GM21825 (cell line): ENCODE data around the gene FKBP10.
"Not testable (repeated sequence)": the region's sequence is repeated elsewhere in the genome, so short reads cannot be mapped to it uniquely, and the experiment has no call there.

ENCODE experiments used
- ATAC-seq: cut with Tn5 transposase; IDR thresholded peaks from one replicate; pipeline ENCODE4 v1.9.1; 2021; ENCODE audit warnings: mild to moderate bottlenecking, moderate library complexity; ENCODE audit not compliant: unreplicated experiment

FKBP10 gene

DNA sequence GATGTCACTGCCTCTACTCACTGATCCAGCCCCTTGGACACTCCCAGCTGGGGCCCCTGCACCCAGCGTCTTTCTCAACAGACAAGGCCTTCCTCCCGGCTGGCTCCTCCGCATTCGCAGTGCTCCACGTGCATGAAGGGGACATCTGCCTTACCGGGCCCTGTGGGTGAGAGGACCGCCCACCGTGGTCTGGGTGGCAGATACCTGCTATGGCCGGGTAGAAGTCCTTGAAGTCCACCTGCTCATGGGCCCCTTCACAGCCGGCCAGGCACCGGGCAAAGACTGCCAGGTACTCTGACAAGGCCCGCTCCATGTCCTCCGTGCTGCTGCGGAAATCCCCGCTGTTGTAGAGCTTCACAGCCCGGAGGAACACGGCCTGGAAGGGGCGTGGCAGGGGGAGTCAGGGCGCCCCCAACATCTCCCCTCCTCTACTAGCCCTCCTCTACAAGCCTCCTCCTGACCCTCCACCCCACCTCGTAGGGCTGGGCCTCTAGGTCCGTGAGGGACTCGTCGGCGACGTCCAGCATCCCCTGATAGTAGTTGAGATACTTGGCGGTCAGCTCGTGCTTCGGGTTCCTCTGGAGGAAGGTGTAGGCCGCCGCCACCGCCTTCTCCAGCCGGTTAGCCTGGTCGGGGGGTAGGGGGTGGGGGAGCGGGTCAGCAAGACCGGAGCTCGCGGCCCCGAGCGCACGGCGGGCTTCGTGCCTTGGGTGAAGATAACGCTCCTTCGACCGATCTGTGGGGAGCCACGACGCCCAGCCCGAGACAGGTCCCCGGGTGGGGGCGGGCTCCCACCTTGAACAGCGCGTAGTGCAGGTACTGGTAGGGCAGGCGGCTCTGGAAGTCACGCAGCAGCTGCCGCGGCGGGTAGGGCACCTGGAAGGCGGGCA is 1.9 kb upstream of the FKBP10 start:
- ATAC-seq: no peak

GRCh38 chr17:41811549-41812380 is 1.0 kb upstream of the FKBP10 start, which contains the start of gene P3H4:
Gene P3H4 (minus strand): TSS chr17:41811949. CDS start chr17:41811915, 34 bp downstream.
- ATAC-seq: peak; percentile 74

DNA sequence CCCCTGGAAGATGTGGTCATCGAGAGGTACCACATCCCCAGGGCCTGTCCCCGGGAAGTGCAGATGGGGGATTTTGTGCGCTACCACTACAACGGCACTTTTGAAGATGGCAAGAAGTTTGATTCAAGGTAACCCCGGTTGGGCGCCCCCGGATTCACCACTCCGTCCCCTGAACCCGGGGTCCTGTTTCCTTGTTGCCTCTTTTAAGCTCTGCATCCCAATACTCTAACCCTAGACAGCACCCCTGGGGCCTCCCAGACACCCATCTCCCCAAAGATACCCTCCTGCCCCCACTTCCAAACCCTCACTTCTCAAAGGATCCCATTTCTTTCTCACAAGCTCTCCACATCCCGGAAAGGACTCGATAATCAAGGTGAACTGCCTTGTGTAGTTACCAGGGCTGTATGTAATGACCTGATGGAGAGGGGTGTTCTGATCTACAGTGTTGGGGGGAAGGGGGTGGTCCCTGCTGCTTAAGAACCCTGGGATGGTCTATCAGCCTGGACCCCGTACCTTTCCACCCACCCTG is 412 bp downstream of the FKBP10 start:
- ATAC-seq: no peak

DNA sequence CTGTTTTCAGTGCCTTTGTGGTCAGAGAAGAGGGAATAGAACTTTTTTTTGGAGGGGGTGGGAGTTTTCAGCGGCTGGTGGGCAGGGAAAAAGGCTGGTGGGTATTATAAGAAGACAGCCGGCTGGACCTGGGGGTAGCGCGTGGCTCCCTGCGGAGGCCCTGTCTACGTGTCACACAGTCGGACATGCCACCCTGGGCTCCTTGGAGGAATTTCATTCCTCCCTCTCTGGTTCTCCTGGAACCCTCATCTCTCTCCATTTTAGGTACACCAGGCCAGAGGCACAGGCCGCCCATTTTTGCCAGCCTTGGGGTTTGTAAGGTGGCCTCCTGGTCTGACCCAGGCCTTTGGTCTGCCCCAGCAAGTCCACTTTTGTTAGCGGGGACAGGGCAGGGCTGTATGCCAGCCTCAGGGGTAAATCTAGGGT is 908 bp downstream of the FKBP10 start:
- ATAC-seq: no peak

DNA sequence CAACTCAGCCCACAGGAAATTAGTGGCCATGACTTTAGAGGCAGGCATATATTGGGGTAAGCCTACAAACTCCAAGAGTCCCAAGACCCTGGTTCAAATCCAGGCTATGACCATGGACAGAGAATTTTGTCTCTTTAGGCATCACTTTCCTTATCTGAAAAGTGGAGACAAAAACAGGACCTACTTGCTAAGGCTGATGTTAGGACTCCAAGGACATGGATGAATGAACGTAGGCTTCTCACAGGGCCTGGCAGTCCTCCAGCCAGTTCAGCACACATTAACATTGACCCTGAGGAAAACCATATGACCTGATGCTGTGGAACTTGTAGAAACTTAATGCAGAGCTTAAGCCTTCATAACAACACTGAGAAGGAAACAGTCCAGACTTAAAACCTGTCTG is 1.4 kb downstream of the FKBP10 start:
- ATAC-seq: no peak

DNA sequence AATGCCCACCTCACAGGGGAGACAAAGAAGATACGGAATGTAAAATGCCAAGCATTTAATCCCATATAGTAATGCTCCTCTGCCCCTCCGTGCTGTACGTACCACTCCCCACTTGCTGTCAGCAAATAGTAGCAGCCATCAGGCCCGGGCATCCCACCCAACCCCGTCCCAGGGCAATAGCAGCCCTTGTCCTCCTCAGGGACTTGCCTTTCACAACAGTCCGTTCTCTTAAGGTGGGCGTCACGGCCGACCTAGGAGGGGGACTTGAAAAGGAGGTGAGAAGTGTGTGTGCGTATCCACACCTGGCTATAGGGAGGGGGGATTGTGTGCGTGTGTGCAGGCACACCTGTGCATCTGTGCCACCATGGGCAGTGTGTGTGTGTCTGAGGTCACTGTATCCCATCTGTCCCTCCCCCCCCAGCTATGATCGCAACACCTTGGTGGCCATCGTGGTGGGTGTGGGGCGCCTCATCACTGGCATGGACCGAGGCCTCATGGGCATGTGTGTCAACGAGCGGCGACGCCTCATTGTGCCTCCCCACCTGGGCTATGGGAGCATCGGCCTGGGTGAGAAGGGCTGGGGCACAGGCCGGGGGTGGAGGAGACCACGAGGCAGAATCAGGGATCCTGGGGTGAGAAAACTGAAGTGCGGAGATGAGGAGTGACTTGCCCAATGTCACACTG is 4.0 kb downstream of the FKBP10 start:
- no peak for ATAC-seq

- no peak for ATAC-seq
Measured at GRCh38 chr17:41818024-41818423, 5.2 kb downstream of the FKBP10 start.

DNA sequence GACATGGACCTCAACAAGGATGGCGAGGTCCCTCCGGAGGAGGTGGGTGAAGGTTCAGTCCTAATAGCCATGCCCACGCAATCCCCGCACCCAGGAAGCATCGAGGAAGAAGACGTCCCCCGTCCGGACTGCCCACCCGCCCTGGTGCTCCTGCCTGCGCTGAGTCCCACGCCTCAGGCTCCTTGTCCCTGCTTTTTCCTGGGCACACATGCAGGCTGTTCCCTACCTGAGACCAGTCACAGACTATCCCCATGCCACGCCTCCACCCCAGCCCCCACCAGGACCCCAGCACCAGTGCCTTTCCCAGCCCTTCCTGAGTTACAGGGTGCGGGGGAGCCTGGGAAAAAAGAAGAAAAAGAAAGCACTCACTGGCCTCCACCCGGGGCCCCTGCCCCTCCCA is 9.0 kb downstream of the FKBP10 start:
- ATAC-seq: no peak

DNA sequence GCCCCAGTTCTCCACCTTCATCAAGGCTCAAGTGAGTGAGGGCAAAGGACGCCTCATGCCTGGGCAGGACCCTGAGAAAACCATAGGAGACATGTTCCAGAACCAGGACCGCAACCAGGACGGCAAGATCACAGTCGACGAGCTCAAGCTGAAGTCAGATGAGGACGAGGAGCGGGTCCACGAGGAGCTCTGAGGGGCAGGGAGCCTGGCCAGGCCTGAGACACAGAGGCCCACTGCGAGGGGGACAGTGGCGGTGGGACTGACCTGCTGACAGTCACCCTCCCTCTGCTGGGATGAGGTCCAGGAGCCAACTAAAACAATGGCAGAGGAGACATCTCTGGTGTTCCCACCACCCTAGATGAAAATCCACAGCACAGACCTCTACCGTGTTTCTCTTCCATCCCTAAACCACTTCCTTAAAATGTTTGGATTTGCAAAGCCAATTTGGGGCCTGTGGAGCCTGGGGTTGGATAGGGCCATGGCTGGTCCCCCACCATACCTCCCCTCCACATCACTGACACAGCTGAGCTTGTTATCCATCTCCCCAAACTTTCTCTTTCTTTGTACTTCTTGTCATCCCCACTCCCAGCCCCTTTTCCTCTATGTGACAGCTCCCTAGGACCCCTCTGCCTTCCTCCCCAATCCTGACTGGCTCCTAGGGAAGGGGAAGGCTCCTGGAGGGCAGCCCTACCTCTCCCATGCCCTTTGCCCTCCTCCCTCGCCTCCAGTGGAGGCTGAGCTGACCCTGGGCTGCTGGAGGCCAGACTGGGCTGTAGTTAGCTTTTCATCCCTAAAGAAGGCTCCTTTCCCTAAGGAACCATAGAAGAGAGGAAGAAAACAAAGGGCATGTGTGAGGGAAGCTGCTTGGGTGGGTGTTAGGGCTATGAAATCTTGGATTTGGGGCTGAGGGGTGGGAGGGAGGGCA is 9.7 kb downstream of the FKBP10 start:
- ATAC-seq: no peak

DNA sequence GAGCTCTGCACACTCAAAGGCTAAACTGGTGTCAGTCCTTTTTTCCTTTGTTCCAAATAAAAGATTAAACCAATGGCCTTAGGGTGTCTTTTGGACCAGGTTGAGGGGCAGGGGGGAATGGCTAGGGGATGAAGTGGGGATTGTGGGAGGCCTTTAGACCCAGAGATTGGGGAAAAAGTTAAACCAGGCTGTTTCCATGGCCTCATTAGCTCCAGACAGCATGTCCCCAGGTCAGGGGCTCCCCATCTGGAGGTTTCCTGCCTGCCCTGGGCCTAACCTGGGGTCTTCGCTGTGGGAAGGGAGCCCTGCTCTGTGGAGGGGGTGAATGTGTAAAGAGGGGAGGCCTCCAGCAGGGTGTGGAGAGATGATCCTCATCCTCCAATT is 10.3 kb downstream of the FKBP10 start:
- no peak for ATAC-seq

GRCh38 chr17:41823580-41823979 is 10.8 kb downstream of the FKBP10 start:
- no peak for ATAC-seq

GRCh38 chr17:41824086-41824485 is 11.3 kb downstream of the FKBP10 start:
- ATAC-seq: no peak

GRCh38 chr17:41825175-41825845 is 12.5 kb downstream of the FKBP10 start:
- ATAC-seq: no peak

DNA sequence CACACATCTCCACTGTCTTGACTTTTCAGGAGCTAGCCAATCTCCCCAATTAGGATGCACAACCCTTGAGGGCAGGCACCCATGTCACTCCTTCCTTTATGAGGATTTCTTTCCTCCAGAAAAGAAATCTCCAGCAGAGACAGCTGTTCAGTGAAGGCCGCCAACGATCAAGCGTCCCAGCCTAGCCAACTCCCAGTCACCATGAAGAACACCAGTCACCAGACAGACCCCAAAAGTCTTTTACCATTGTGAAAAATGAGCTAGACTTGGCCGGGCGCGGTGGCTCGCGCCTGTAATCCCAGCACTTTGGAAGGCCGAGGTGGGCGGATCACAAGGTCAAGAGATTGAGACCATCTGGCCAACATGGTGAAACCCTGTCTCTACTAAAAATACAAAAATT is 17.2 kb downstream of the FKBP10 start:
- not testable (repeated sequence) for ATAC-seq

GRCh38 chr17:41835214-41835799 is 22.5 kb downstream of the FKBP10 start:
- peak; percentile 23 for ATAC-seq

- peak; percentile 74 for ATAC-seq
Measured at GRCh38 chr17:41835800-41836549, 23.2 kb downstream of the FKBP10 start, which contains the start of gene NT5C3B. Gene NT5C3B (minus strand): TSS chr17:41836232. CDS start chr17:41836193, 39 bp downstream.

DNA sequence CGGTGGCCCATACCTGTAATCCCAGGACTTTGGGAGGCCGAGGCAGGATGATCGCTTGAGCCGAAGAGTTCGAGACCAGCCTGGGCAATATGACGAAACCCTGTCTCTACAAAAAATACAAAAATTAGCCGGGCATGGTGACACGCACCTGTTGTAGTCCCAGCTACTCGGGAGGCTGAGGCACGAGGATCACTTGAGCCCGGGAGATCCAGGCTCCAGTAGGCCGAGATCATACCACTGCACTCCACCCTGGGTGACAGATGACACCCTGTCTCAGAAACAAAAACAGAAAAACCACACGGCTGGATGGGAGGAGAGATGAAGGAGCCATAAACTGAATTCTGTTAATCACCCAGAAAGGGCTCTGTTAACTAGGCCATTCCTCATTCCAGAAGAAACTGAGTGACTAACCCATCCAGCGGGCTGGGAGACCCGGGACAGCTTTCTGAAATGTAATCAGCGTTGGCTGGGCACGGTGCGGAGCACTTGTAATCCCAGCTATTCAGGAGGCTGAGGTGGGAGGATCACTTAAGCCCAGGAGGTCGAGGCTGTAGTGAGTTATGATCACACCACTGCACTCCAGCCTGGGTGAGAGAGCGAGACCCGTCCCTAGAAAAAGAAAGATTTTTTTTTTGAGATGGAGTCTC is 23.9 kb downstream of the FKBP10 start:
- ATAC-seq: no peak
